ENCODE measurements around the gene RGS6. TPM values are rescaled to one million over a fixed set of nuclear protein-coding genes. Genes with fewer than 3 reads are reported as not detected.
A peak's percentile ranks its signal among the peaks of the same experiment; 100 is the strongest.

The RGS6 gene
- total RNA-seq, 1 experiment from 2014 or later = not detected

GRCh38 chr14:72557671-72558070 lies 625.4 kb downstream of the RGS6 start:
- POLR2A ChIA-PET = interaction anchor here (1.6 kb wide), 1 partner anchor 9 kb away, joined by 3 read pairs; no protein-coding TSS in a partner anchor
- intact Hi-C loops (cut with micrococcal nuclease) = no loop called here
- no peak overlapping the region for H3K27ac Mint-ChIP-seq (ENCODE audit: low read depth, unreplicated experiment)
- peaks cover 23% of the 10 kb centered on the region for H3K4me1 Mint-ChIP-seq (ENCODE audit: insufficient read depth, unreplicated experiment)
- TF ChIP-seq, protein P1, sequence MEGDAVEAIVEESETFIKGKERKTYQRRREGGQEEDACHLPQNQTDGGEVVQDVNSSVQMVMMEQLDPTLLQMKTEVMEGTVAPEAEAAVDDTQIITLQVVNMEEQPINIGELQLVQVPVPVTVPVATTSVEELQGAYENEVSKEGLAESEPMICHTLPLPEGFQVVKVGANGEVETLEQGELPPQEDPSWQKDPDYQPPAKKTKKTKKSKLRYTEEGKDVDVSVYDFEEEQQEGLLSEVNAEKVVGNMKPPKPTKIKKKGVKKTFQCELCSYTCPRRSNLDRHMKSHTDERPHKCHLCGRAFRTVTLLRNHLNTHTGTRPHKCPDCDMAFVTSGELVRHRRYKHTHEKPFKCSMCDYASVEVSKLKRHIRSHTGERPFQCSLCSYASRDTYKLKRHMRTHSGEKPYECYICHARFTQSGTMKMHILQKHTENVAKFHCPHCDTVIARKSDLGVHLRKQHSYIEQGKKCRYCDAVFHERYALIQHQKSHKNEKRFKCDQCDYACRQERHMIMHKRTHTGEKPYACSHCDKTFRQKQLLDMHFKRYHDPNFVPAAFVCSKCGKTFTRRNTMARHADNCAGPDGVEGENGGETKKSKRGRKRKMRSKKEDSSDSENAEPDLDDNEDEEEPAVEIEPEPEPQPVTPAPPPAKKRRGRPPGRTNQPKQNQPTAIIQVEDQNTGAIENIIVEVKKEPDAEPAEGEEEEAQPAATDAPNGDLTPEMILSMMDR (IDR thresholded peaks at IDR 0.05; ENCODE audit: unreplicated experiment) = no peak
- CTCF ChIA-PET = no interaction called here
- DNase-seq (ENCODE audit: unreplicated experiment) = no peak
- H3K36me3 Mint-ChIP-seq (ENCODE audit: insufficient read depth, unreplicated experiment) = no peaks in the 10 kb centered on the region
- H3K27me3 Mint-ChIP-seq (ENCODE audit: insufficient read depth, unreplicated experiment) = no peaks in the 10 kb centered on the region
- H3K4me3 Mint-ChIP-seq (ENCODE audit: unreplicated experiment) = no peak overlapping the region
- H3K9me3 Mint-ChIP-seq (ENCODE audit: unreplicated experiment) = no peaks in the 10 kb centered on the region
- BruUV-seq (replicated peaks) = no TSS peak

DNA sequence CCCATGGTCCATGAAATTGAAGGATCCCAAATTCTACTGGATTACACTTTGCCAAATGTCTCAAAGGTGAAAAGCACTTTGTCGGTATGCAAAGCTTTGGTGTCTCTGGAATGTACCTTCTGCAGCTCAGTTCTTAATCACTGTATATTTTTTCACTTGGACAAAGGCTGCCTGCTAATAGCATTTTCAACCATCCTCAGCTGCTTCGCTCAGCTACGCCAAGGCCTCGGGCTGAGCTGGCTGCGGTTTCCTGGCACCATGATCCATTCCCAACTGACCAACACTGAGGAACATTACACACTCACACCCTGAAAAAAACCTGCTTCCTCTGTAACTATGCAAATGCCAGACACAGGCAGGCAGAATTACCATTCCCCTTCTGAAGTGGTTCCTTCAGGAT lies 626.5 kb downstream of the RGS6 start:
- TF ChIP-seq, protein P1 (IDR thresholded peaks at IDR 0.05; ENCODE audit: unreplicated experiment) = no peak
- H3K36me3 Mint-ChIP-seq (ENCODE audit: insufficient read depth, unreplicated experiment) = no peaks in the 10 kb centered on the region
- H3K27ac Mint-ChIP-seq (ENCODE audit: low read depth, unreplicated experiment) = peak overlapping the region; percentile 6
- ChIA-PET POLR2A (interaction anchor here (0.7 to 1.9 kb wide), 10 partner anchors 10 to 499 kb away, joined by 3 to 8 read pairs (median 4); partner anchors contain the start of genes DCAF4 and DPF3), CTCF (interaction anchor here (0.6 to 1.1 kb wide), 5 partner anchors 43 to 350 kb away, joined by 3 read pairs; no protein-coding TSS in a partner anchor)
- peak; percentile 71 for DNase-seq (ENCODE audit: unreplicated experiment)
- peaks cover 19% of the 10 kb centered on the region for H3K4me1 Mint-ChIP-seq (ENCODE audit: insufficient read depth, unreplicated experiment)
- H3K9me3 Mint-ChIP-seq (ENCODE audit: unreplicated experiment) = no peaks in the 10 kb centered on the region
- H3K4me3 Mint-ChIP-seq (ENCODE audit: unreplicated experiment) = peak overlapping the region; percentile 54
- H3K27me3 Mint-ChIP-seq (ENCODE audit: insufficient read depth, unreplicated experiment) = no peaks in the 10 kb centered on the region
- no TSS peak for BruUV-seq (replicated peaks)
- intact Hi-C loops (cut with micrococcal nuclease) = no loop called here

DNA sequence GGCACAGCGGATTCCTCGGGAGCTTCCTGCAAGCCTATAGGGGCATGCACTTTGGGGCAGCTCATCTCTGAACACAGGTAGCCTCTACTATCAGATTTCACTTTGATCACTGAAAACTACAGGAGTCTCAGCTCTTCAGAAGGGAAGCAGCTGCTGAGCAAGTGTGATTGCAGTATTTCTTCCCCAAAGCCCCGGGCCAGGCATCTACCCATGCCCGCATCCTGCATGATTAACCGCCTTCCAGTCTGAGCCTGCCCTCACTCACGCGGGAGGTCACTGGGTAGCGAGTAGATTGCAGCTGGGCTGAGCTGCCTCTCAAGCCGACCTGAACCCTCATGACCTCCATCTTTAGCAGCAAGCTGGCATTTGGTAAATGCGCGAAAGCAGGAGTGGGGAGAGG lies 627.0 kb downstream of the RGS6 start:
- peak; percentile 78 for DNase-seq (ENCODE audit: unreplicated experiment)
- intact Hi-C loops (cut with micrococcal nuclease) = no loop called here
- peak overlapping the region; percentile 6 for H3K27ac Mint-ChIP-seq (ENCODE audit: low read depth, unreplicated experiment)
- no peaks in the 10 kb centered on the region for H3K27me3 Mint-ChIP-seq (ENCODE audit: insufficient read depth, unreplicated experiment)
- no peaks in the 10 kb centered on the region for H3K9me3 Mint-ChIP-seq (ENCODE audit: unreplicated experiment)
- ChIA-PET POLR2A (interaction anchor here (0.7 to 1.9 kb wide), 11 partner anchors 11 to 499 kb away, joined by 3 to 8 read pairs (median 5); partner anchors contain the start of genes DCAF4 and DPF3), CTCF (interaction anchor here (0.6 to 1.1 kb wide), 3 partner anchors 43 to 323 kb away, joined by 3 read pairs; no protein-coding TSS in a partner anchor)
- TF ChIP-seq, protein P1 (IDR thresholded peaks at IDR 0.05; ENCODE audit: unreplicated experiment) = no peak
- H3K4me1 Mint-ChIP-seq (ENCODE audit: insufficient read depth, unreplicated experiment) = peaks cover 19% of the 10 kb centered on the region
- BruUV-seq (replicated peaks) = no TSS peak
- peak overlapping the region; percentile 54 for H3K4me3 Mint-ChIP-seq (ENCODE audit: unreplicated experiment)
- H3K36me3 Mint-ChIP-seq (ENCODE audit: insufficient read depth, unreplicated experiment) = no peaks in the 10 kb centered on the region

DNA sequence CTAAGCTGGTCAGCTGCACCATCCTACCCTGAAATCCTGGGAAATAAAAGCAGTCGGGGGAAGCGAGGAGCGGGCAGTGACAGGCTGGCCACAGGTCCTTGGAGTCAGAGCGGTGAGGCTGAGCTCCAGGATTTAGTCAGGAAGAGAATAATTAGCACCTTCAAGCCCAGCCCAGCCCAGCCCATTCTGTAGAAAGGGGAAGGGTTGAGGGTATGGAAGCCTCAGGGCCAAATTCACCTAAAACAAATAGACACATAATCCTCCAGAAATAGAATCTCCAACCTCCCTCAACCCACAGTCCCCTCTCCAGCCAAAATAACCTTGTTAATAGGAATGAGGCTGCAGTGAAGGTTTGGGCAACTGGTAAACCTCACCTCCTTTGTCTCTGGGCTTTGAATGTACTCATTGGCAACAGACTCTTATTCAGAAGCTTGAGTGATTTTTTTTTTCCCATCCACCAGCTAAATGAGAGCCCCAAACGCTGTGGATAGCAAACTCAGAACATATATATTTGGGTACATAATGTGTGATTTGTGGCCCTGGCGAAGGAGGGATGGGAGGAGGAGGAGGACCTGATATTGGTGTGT lies 627.5 kb downstream of the RGS6 start:
- TF ChIP-seq, protein P1 (IDR thresholded peaks at IDR 0.05; ENCODE audit: unreplicated experiment) = no peak
- peak; percentile 40 for DNase-seq (ENCODE audit: unreplicated experiment)
- no peaks in the 10 kb centered on the region for H3K27me3 Mint-ChIP-seq (ENCODE audit: insufficient read depth, unreplicated experiment)
- H3K4me3 Mint-ChIP-seq (ENCODE audit: unreplicated experiment) = peak overlapping the region; percentile 54
- CTCF ChIA-PET = interaction anchor here (0.9 kb wide), 1 partner anchor 46 kb away, joined by 3 read pairs; no protein-coding TSS in a partner anchor
- no peaks in the 10 kb centered on the region for H3K36me3 Mint-ChIP-seq (ENCODE audit: insufficient read depth, unreplicated experiment)
- intact Hi-C loops (cut with micrococcal nuclease) = no loop called here
- POLR2A ChIA-PET = interaction anchor here (0.8 to 1.9 kb wide), 8 partner anchors 10 to 366 kb away, joined by 3 to 8 read pairs (median 5); partner anchors contain the start of genes DCAF4 and DPF3
- peaks cover 19% of the 10 kb centered on the region for H3K4me1 Mint-ChIP-seq (ENCODE audit: insufficient read depth, unreplicated experiment)
- BruUV-seq (replicated peaks) = no TSS peak
- H3K27ac Mint-ChIP-seq (ENCODE audit: low read depth, unreplicated experiment) = peak overlapping the region; percentile 6
- no peaks in the 10 kb centered on the region for H3K9me3 Mint-ChIP-seq (ENCODE audit: unreplicated experiment)

Data from MCF 10A (cell line).